CD4-positive, alpha-beta T cell treated with Interleukin-12 subunit alpha and Interleukin-12 subunit beta, for 1 hour (primary cell): ENCODE data around the gene SRPK1.
"Not testable (repeated sequence)": the region's sequence is repeated elsewhere in the genome, so short reads cannot be mapped to it uniquely, and the experiment has no call there.

ENCODE experiments used
- DNase-seq: peaks from one replicate; pipeline ENCODE4 v3.0.0-alpha.2; 2020

SRPK1 gene

GRCh38 chr6:35920793-35921732, at the start of gene SRPK1:
SRPK1 (minus strand) TSS chr6:35921098; CDS start chr6:35921056, 42 bp downstream.
- DNase-seq, result peak; percentile 89

GRCh38 chr6:35970181-35970580, 49.3 kb upstream of the SRPK1 start:
- no peak for DNase-seq

GRCh38 chr6:35969646-35970045, 48.7 kb upstream of the SRPK1 start:
- DNase-seq, result no peak

GRCh38 chr6:35968821-35969220, 47.9 kb upstream of the SRPK1 start:
- DNase-seq, result no peak

GRCh38 chr6:35967076-35967774, 46.3 kb upstream of the SRPK1 start:
- no peak for DNase-seq

- no peak for DNase-seq
Measured at GRCh38 chr6:35962779-35963560, 42.1 kb upstream of the SRPK1 start.

GRCh38 chr6:35960187-35960586, 39.3 kb upstream of the SRPK1 start:
- DNase-seq, result no peak

GRCh38 chr6:35955970-35956369, 35.1 kb upstream of the SRPK1 start:
- peak; percentile 10 for DNase-seq

GRCh38 chr6:35955521-35955920, 34.6 kb upstream of the SRPK1 start:
- DNase-seq, result no peak

- DNase-seq, result no peak
Measured at GRCh38 chr6:35955071-35955470, 34.2 kb upstream of the SRPK1 start.

GRCh38 chr6:35954333-35954732, 33.4 kb upstream of the SRPK1 start:
- no peak for DNase-seq

- no peak for DNase-seq
Measured at GRCh38 chr6:35948725-35949124, 27.8 kb upstream of the SRPK1 start.

GRCh38 chr6:35945650-35946025, 24.7 kb upstream of the SRPK1 start:
- DNase-seq, result no peak

- no peak for DNase-seq
Measured at GRCh38 chr6:35943390-35943789, 22.5 kb upstream of the SRPK1 start.

- DNase-seq, result no peak
Measured at GRCh38 chr6:35942355-35942754, 21.5 kb upstream of the SRPK1 start.

GRCh38 chr6:35941170-35941569, 20.3 kb upstream of the SRPK1 start:
- not testable (repeated sequence) for DNase-seq

GRCh38 chr6:35940014-35940413, 19.1 kb upstream of the SRPK1 start:
- DNase-seq, result not testable (repeated sequence)

GRCh38 chr6:35939259-35939658, 18.4 kb upstream of the SRPK1 start:
- DNase-seq, result not testable (repeated sequence)

GRCh38 chr6:35936681-35937359, 15.9 kb upstream of the SRPK1 start:
- no peak for DNase-seq

GRCh38 chr6:35935469-35935868, 14.6 kb upstream of the SRPK1 start:
- no peak for DNase-seq

- DNase-seq, result no peak
Measured at GRCh38 chr6:35933844-35934243, 12.9 kb upstream of the SRPK1 start.

- not testable (repeated sequence) for DNase-seq
Measured at GRCh38 chr6:35931873-35932272, 11.0 kb upstream of the SRPK1 start.

GRCh38 chr6:35931120-35931561, 10.2 kb upstream of the SRPK1 start:
- DNase-seq, result no peak
